ENCODE results near the gene KCNS3.

The KCNS3 gene

GRCh38 chr2:17912266-17912691, 33.8 kb downstream of the KCNS3 start:
- Histone ChIP-seq H3K9me2 (replicated peaks; ENCODE audit: insufficient read depth, low read length) (no peaks in the 10 kb centered on the region), H4K20me1 (ENCODE audit: low read depth, low read length) (no peaks in the 10 kb centered on the region), H3K9ac (ENCODE audit: low read length) (no peak overlapping the region), H3K27me3 (ENCODE audit: low read length) (no peaks in the 10 kb centered on the region), H3K36me3 (ENCODE audit: low read length) (no peaks in the 10 kb centered on the region), H3K79me2 (ENCODE audit: insufficient read depth, low read length) (no peaks in the 10 kb centered on the region), H3K9me3 (ENCODE audit: insufficient read depth, low read length) (no peaks in the 10 kb centered on the region), H3K4me3 (ENCODE audit: insufficient read depth, low read length, poor library complexity, severe bottlenecking) (no peak overlapping the region), H2AFZ (ENCODE audit: low read depth, low read length, severe bottlenecking) (no peak overlapping the region), H3K4me2 (ENCODE audit: low read depth, low read length, poor library complexity, severe bottlenecking) (no peak overlapping the region), H3F3A (ENCODE audit: insufficient read depth) (no peaks in the 10 kb centered on the region), H3K27ac (ENCODE audit: low read depth, low read length) (no peak overlapping the region)
- no peak for TF ChIP-seq EZH2phosphoT487 (conservative IDR thresholded peaks at IDR 0.05; ENCODE audit: low read length)
- no peak for TF ChIP-seq CTCF (IDR thresholded peaks at IDR 0.05; ENCODE audit: insufficient read depth, low read length, poor library complexity, severe bottlenecking)

DNA sequence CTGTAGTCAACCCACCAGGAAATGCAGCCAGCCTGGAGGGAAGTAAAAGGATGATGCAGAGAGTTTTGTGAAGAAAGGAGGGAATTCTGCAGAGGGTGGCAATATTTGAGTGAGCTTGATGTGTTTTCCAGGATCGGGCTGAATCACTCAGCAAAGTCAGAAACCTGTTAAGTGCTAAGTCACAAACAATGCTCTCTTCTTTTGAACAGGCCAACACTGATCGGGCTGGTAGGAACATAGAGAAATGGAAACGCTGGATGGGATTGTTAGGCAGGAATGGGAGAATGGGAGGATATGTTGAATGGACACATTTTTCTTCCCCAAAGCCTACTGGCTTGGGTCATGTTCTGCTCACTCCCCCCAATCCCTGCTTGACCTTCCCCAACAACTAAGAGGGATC, 36.6 kb downstream of the KCNS3 start:
- no peak for TF ChIP-seq CTCF (IDR thresholded peaks at IDR 0.05; ENCODE audit: insufficient read depth, low read length, poor library complexity, severe bottlenecking)
- no peak for TF ChIP-seq EZH2phosphoT487 (conservative IDR thresholded peaks at IDR 0.05; ENCODE audit: low read length)
- Histone ChIP-seq H4K20me1 (ENCODE audit: low read depth, low read length) (no peaks in the 10 kb centered on the region), H3K79me2 (ENCODE audit: insufficient read depth, low read length) (no peaks in the 10 kb centered on the region), H3K27me3 (ENCODE audit: low read length) (no peaks in the 10 kb centered on the region), H2AFZ (ENCODE audit: low read depth, low read length, severe bottlenecking) (no peak overlapping the region), H3K9me3 (ENCODE audit: insufficient read depth, low read length) (no peaks in the 10 kb centered on the region), H3K9ac (ENCODE audit: low read length) (no peak overlapping the region), H3F3A (ENCODE audit: insufficient read depth) (no peaks in the 10 kb centered on the region), H3K36me3 (ENCODE audit: low read length) (no peaks in the 10 kb centered on the region), H3K9me2 (replicated peaks; ENCODE audit: insufficient read depth, low read length) (no peaks in the 10 kb centered on the region), H3K4me3 (ENCODE audit: insufficient read depth, low read length, poor library complexity, severe bottlenecking) (no peak overlapping the region), H3K4me2 (ENCODE audit: low read depth, low read length, poor library complexity, severe bottlenecking) (no peak overlapping the region), H3K27ac (ENCODE audit: low read depth, low read length) (no peak overlapping the region)

DNA sequence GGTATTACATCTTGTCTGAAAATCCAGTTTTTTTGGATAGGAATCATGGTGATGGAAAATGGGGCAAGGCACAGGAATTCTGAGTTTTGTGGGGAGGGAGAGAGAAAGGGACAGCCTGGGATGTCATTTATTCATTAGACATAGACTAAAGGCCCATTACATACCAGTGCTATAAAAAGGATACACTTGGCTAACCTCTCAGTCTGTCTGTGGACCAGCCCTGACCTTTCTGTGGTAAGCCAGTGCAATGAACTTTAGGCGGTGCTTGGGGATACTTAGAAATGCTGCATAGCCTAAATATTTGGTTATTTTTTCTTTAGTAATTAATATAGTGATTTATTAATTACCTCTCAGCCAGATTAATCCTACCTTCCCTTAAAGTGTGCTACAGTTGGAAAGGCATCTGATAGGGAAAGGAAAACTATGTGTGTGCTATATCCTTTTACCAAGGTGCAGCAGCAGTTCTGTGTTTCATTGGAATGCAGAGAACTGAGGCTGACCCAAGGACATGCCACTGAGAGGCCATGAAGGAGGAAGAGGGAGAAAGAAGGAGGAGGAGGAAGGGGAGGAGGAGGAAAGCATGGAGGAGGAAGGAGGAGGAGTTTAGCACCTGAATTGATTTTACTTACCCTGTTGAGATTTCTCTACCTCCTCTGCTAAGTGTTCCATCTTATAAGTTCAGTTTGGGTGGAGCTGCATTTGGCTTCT, 37.5 kb downstream of the KCNS3 start:
- no peak overlapping the region for H3K4me2 ChIP-seq (ENCODE audit: low read depth, low read length, poor library complexity, severe bottlenecking)
- TF ChIP-seq CTCF (IDR thresholded peaks at IDR 0.05; ENCODE audit: insufficient read depth, low read length, poor library complexity, severe bottlenecking) (no peak), EZH2phosphoT487 (conservative IDR thresholded peaks at IDR 0.05; ENCODE audit: low read length) (no peak)

More for the DNA sequence above, 37.5 kb downstream of the KCNS3 start:
- H3K9me2 ChIP-seq (replicated peaks; ENCODE audit: insufficient read depth, low read length): no peaks in the 10 kb centered on the region
- no peaks in the 10 kb centered on the region for H3K36me3 ChIP-seq (ENCODE audit: low read length)
- no peak overlapping the region for H3K4me3 ChIP-seq (ENCODE audit: insufficient read depth, low read length, poor library complexity, severe bottlenecking)
- no peaks in the 10 kb centered on the region for H3K79me2 ChIP-seq (ENCODE audit: insufficient read depth, low read length)
- no peaks in the 10 kb centered on the region for H3K27me3 ChIP-seq (ENCODE audit: low read length)
- no peaks in the 10 kb centered on the region for H4K20me1 ChIP-seq (ENCODE audit: low read depth, low read length)
- H2AFZ ChIP-seq (ENCODE audit: low read depth, low read length, severe bottlenecking): no peak overlapping the region
- H3K9ac ChIP-seq (ENCODE audit: low read length): no peak overlapping the region
- H3F3A ChIP-seq (ENCODE audit: insufficient read depth): no peaks in the 10 kb centered on the region
- H3K27ac ChIP-seq (ENCODE audit: low read depth, low read length): no peak overlapping the region
- H3K9me3 ChIP-seq (ENCODE audit: insufficient read depth, low read length): no peaks in the 10 kb centered on the region

All from SU-DHL-6 (cell line).